Measurements from ENCODE around the gene AWAT1.

- TF ChIP-seq POLR2A (IDR thresholded peaks at IDR 0.05) (no peak), CTCF (IDR thresholded peaks at IDR 0.05) (no peak)
Measured at GRCh38 chrX:70219938-70220764, 14.3 kb upstream of the AWAT1 start.

Data from heart left ventricle (tissue), 13 donors.